ENCODE measurements around the gene GORASP1. TPM values are rescaled to one million over a fixed set of nuclear protein-coding genes. Genes with fewer than 3 reads are reported as not detected.

GORASP1 gene
- total and polyA plus RNA-seq, 2 of the 13 experiments (the other 11 are each of a cell fraction or from before 2014, with no cell fraction given) = 36.4 to 39.8 TPM

GRCh38 chr3:39099242-39099641, 8.2 kb downstream of the GORASP1 start:
- FAIRE-seq (no peak), ATAC-seq (no peak), DNase-seq (ENCODE audit: low spot score) (no peak)
- Histone ChIP-seq H4K20me1 (ENCODE audit: insufficient read depth, low read length) (no peaks in the 10 kb centered on the region), H3K27ac (ENCODE audit: extremely low read length, insufficient read depth, low read length) (no peak overlapping the region), H3K36me3 (replicated peaks in 1 of 2; ENCODE audit: control insufficient read depth in 1 of 2, insufficient read depth in 2 of 2, low read length in 2 of 2) (peaks cover 17 to 59% of the 10 kb centered on the region in 2 experiments), H3K4me2 (ENCODE audit: low read depth, low read length) (no peak overlapping the region), H3K27me3 (ENCODE audit: control insufficient read depth in 1 of 2, insufficient read depth in 2 of 2, low read length in 2 of 2) (no peaks in the 10 kb centered on the region), H3K9ac (ENCODE audit: insufficient read depth, low read depth, low read length) (no peak overlapping the region), H3K4me3 (replicated peaks in 1 of 3; ENCODE audit: insufficient read depth in 1 of 3, low read depth in 2 of 3, low read length in 3 of 3) (no peak overlapping the region), H3K4me1 (ENCODE audit: insufficient read depth, low read length) (peaks cover 17% of the 10 kb centered on the region), H3K79me2 (ENCODE audit: insufficient read depth, low read length) (peaks cover 2% of the 10 kb centered on the region), H3K9me3 (ENCODE audit: low read length) (no peaks in the 10 kb centered on the region), H2AFZ (ENCODE audit: low read length) (no peak overlapping the region)
- TF ChIP-seq GPBP1L1 (CRISPR knock-in tag; IDR thresholded peaks at IDR 0.05) (no peak), ZNF839 (CRISPR knock-in tag; IDR thresholded peaks at IDR 0.05; ENCODE audit: borderline replicate concordance) (no peak), IKZF4 (CRISPR knock-in tag; IDR thresholded peaks at IDR 0.05; ENCODE audit: borderline replicate concordance, low read depth, not compliant biosample characterization) (no peak), KAT8 (CRISPR knock-in tag; IDR thresholded peaks at IDR 0.05) (no peak), ZNF704 (CRISPR knock-in tag; IDR thresholded peaks at IDR 0.05; ENCODE audit: borderline replicate concordance) (no peak), ZNF414 (CRISPR knock-in tag; IDR thresholded peaks at IDR 0.05) (no peak), ZMYM2 (CRISPR knock-in tag; IDR thresholded peaks at IDR 0.05) (no peak), ZBTB34 (CRISPR knock-in tag; IDR thresholded peaks at IDR 0.05) (no peak)
- no TSS peak for BruUV-seq (replicated peaks)
- in situ Hi-C loops (cut with HindIII; ENCODE audit: extremely low pct_ligation_motif_present, low pct_unique_long_range_greater_than_20kb) = no loop called here
- ChIA-PET POLR2A (no interaction called here), CTCF (ENCODE audit: low intra/inter-chr PET ratio, low total read pairs) (no interaction called here)
- intact Hi-C loops (cut with micrococcal nuclease; ENCODE audit: unreplicated experiment) = loop anchor here (5.0 kb wide), 1 partner anchor 1642 kb away; no protein-coding TSS in a partner anchor
- WGBS (ENCODE audit: low lambda C conversion rate) = 100% methylated on average over 1 of the region's 1 CpG
